GM18858 (cell line): ENCODE data around the gene STARD3NL.

ENCODE experiments used
- ATAC-seq: cut with Tn5 transposase; IDR thresholded peaks from one replicate; pipeline ENCODE4 v1.9.1; 2021; ENCODE audit not compliant: unreplicated experiment

The STARD3NL gene

DNA sequence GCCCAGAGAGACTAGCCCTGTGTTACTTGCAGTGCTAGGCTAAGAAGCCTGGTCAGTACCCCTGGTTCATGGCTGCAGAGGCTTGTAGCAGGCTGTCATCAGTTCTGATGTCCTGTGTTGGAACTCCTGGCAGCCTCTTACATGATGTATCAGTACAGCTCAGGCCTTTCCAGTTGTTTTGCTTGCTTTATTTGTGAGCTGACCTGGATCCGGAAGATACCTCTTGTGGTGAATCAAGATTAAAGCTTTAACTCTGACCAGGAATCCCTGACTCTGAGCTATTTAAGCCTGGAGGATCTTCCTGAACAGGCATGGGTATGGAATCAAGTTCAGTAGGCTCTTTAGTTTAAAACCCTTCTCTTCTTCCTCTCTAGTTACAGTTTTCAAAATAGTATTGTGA is 4.4 kb downstream of the STARD3NL start:
- ATAC-seq: no peak

DNA sequence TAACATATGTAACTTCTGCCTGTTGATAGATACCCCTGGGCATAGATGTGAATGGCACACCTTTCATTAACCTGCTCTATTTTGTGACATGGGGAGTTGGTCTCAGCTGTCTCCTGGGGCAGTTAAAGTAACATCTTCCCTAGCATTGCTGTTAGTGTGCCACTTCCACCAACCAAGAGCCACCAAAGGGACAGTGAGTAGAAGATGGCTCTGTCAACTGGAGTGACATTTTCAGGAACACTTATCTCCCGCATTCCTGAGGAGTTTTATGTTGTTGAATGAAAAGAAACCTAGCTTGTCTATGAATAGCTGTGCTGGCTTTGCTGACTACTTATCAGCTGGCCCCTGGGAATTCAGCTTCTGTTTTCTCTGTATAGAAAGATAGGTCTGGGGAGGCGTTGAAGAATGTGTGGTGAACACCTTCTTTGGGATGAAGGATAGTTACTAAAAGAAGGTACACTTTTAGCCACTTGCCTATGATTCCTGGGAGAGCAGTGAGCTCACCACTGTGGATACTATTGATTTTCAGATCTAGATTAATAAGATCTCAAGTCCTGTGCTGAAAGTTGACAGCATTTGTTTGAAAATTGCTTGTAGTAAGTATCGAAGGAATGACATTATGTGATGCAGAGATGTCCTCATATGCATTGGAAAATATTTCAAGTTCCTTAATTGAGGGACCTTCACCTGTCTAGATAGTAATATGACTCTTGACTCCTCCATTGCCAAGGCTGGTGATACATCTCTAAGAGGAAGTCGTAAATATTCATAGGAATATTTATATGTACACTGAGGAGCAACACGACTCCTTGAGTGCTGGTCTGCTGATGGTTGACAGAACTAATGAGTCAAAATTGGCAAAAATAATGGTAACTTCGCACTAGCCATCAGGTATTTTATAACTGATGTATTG is 7.6 kb downstream of the STARD3NL start:
- no peak for ATAC-seq

DNA sequence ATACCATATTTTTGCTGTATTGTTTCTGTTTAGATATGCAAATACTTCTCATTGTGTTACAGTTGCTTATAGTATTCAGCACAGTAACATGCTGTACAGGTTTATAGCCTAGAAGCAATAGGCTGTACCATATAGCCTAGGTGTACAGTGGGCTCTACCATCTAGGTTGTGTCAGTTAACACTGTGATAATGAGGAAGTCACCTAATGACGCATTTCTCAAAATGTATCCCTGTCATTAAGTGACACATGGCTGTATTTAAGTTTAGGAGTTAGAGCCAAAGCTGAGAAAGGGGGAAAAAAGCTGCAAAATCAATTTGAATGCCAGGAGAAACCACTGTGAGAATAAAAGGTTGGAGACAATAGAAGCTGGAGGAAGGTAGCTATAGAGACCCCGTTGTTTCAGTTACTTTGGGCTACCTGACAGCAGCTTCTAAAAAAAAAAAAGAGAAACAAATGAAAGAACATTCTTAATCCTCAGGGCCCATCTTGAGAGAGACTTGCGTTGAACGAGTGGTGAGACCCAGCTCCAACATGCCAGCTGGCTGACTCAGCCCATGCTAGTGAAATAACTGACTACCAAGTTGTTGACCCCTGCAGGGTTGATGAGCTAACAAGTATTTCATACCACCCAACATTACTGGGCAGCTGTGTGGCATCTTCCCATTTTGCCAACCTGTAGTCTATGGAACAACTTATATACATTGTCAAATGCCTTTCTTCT is 8.7 kb downstream of the STARD3NL start:
- no peak for ATAC-seq

DNA sequence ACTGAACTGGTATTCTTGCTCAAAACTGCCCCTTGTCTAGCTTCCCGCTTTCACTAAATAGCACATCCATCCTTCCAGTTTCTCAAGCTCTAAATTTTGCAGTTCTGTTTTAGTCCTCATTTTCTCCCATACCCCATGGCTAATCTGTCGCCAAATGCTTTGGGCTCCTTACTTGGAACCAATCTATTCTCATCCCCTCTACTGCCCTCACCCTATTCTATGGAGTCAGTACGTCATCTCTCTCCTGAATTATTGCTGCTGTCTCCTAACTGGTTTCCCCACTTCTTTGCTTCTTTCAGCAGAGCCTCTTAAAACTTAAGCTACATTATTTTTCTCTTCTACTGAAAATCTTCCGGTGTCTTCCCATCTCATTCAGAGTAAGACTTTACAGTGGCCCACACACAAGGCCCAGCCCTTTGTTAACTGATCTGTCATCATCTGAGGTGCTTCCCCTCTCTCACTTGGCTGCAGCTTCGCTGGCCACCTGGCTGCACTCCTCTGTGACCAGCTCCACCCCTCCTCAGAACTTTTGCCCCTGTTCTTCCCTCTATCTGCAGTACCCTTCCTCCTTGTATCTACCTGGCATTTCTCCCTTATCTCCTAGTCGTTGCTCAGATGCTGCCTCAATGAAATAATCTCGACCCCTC is 9.9 kb downstream of the STARD3NL start:
- peak; percentile 80 for ATAC-seq

DNA sequence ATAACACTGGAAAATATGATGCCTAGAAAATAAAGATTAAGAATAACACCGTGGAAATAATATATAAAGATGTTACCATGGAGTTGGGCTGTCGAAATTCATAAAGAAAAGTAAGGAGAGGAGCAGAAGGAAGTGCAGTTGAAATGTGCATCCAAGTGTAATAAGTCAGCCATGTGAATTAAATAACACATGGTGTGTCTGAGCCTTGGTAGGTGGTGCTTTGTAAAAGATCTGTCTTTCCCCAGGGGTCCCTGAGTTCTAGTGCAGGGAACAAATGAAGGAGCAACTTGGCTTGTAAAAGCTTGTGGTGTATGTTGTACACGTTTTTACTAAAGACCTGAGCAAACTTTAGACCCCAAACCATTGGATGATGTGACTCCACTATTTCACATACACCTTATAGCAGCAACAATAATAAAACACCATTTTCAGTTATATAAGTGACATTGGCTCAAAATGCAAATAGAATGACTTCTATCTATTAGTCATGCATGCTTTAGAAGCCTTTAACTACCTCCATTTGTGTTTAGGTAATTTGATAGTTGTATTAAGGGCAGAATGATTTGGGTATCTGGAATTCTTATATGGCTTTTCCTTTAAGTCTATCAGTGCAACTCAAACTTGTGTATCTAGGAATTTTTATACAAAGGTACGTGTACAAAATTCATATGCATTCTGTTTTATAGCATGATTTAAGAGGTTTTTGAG is 11.3 kb downstream of the STARD3NL start:
- no peak for ATAC-seq

DNA sequence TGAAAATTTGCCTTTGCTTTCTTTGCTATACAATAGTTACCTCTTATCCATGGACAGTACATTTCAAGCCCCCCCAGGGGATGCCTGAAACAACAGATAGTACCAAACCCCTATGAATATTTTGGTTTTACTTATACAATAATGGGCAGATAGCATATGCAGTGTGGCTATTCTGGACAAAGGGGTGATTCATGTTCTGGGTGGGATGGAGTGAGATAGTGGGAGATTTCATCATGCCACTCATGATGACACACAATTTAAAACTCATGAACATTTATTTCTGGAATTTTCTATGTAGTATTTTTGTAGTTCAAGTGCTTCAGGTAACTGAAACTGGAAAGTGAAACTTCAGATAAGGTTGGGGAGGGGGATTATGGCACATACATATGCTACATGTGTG is 12.0 kb downstream of the STARD3NL start:
- ATAC-seq: no peak

DNA sequence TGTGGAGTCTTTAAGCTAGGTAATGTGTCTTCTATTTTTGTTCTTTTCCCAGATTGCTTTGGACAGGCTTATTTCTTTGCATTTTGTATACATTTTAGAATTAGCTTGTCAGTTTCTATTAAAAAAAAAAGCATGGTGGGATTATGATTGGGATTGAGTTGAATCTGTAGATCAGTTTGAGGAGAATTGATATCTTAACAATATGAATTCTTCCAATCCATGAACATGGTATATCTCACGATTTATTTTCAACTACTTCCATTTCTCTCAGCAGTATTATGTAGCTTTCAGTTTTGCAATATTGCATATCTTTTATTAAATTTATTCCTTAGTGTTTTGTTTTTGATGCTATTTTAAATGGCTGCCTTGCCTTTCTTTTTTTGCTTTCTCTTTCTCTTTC is 13.7 kb downstream of the STARD3NL start:
- ATAC-seq: no peak

DNA sequence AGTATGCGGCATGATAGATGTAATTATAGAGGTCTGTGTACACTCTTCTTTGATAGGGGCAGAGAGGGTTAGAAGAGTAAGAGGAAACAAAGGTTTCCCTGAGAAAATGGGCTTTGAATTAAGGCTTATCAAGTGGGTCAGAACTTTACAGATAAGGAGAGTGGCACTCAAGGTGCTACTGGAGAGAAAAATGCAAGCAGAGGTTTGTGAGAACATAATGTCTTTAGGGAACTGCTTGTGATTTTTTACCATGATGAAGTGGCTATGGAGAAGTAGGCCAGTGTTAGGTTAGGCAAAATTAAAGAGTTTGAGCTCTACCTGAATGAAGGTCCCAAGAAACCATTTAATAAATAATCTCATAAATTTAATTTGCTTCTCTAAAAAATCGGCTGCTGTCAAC is 14.3 kb downstream of the STARD3NL start:
- no peak for ATAC-seq

DNA sequence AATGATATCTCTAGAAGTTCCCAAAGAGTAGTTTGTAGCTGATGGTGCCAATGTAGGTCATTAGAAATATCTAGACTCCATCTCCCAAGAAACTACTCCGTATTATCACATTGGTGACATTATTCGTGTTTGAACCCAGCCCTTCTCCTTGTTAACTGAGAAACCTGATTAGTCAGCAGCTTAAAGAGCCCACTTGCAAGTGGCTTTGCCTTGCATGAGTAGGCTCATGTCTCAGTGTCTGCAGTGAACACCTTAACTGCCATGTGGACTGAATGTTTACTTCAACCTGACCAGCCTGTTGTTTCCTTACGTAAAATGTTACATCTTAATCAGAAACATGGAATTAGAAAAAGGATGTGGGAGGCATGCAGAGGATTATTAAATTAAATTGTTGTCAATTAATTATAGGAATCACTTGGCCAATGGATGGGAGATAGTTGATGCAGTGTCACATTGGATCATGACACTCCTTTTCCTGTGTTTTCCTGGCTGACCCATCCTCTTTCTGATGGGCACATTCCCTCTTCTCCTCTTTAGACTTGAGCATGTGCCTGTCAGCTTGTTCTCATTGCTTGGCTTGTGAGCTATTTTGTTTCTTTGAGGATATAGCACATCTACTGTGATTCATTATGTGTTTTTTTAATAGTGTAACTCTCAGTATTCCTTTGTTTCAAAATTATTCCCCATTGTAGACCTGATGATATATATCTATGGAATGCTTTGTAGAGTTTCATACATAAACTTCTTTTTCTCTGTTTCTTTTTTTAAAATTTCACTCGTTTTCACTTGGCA is 18.0 kb downstream of the STARD3NL start:
- ATAC-seq: no peak

DNA sequence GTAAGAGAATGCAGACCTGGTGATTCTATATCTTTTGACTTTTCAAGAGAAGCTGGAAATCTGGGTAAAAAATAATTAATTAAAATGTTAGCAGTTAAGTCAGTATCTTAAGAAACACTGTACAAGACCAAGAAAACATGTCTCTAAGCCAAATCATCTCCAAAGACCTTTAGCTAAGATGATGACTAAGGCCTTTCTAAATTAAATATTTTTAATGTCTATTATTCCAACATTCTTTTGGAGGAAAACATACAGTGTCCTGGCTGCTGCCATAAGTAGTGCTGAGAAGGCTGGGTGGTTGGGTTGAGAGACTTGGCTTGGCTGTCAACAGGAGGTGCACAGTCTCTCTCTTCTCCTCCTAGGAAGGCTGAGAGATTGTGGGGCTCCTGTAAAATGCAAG is 20.3 kb downstream of the STARD3NL start:
- ATAC-seq: no peak

DNA sequence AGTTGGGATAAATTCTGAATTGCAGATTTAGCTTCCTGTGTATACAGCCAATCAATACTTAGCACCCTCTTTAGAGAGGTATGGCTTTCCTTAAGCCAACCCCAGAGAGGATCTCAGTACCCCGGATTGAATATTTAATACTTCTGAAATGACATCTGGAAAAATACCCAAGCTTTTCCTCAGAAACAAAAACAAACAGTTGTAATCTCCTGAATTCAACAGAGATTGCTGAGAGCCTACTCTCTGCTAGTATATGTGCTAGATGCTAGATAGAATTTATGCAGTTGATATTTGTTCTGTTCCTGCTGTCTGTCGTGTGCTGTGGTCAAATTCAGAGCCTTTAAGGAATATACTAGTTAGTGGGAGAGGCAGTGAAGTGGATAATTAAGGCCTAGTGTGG is 21.1 kb downstream of the STARD3NL start:
- no peak for ATAC-seq

DNA sequence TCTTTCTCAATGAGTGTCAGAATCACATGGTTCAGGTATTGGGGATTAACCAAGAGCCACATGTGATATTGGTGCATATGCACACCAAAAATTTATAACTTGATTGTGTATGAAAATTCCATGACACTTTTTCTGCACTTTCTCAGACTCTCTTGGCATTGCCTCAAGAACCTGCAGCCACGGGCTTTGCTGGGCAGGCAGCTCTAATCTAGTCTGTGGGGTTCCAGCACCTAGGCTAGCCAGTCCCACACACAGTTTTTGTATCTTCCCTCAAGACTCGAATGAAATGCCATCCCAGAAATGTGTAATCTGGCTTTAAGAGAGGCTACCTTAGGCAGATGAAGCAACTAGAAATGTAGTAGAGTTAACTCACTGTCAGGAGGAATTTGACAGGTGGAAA is 21.7 kb downstream of the STARD3NL start:
- no peak for ATAC-seq

DNA sequence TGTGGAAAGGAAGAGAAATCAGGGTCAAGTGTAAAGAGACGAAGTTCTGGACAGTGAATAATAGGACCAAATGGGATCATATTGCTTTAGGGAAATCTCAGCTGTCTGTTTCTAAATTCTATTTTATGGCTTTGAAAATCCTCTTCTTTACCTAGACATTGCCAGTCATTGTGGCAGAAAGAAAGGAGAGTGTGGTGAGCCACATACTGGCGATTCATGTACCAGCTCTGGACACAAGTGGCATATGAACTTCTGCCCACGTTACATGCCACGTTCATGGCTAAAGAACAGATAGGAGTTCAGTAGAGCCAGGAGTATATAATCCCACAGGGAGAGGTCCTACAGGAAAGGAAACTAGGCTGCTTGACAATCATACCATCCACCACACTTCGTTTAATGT is 28.0 kb downstream of the STARD3NL start:
- no peak for ATAC-seq

DNA sequence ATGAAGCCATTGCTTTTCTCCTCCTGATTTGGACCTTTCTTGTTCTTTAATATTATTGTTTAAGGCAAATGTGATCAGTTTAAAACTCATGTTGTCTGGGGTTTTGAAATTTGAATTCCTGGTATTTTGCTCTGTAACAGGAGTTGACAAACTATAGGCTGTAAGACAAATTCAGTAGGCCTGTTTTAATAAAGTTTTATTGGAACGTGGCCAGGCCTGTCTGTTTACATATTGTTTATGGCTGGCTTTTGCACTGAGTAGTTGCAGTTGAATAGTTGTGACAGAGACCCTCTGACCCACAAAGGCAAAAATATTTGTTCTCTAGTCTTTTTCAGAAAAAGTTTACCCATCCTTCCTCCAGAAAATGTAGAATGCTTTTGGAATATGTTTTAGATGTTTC is 29.8 kb downstream of the STARD3NL start:
- ATAC-seq: no peak

DNA sequence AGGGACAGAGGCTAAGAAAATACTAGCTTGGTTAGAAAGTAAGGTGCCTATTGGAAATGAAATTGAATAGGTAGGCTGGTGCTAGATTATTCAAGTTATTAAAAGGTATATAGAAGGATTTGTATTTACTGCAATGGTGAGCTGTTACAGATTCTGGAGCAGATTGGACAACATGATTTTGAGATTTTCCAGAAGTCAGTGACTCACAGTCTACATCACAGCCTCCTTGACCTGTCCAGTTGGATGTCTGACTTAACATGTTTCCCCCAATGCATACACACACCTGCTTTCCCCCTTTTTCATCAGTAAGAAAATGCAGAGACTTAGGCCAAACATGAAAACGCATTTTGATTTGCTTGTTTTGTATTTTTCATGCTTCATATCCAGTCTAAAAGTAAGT is 33.4 kb downstream of the STARD3NL start:
- no peak for ATAC-seq

DNA sequence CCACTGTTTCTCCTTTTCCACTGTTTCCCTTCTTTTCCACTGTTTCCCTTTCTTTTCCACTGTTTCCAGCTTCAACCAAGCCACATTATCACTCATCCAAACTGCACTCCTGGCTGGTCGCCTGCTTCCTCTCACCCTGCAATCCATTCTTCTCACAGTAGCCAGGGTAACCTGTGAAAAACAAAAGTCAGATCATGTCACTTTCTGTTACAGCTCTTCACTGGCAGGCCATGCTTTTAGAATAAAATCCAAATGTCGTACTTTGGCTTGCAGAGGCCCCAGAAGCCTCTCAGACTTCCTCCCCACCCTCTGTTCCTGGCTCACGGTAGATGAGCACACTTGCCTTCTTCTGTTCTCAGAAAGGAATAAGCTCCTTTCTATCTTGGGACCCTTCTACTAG is 33.9 kb downstream of the STARD3NL start:
- ATAC-seq: no peak

DNA sequence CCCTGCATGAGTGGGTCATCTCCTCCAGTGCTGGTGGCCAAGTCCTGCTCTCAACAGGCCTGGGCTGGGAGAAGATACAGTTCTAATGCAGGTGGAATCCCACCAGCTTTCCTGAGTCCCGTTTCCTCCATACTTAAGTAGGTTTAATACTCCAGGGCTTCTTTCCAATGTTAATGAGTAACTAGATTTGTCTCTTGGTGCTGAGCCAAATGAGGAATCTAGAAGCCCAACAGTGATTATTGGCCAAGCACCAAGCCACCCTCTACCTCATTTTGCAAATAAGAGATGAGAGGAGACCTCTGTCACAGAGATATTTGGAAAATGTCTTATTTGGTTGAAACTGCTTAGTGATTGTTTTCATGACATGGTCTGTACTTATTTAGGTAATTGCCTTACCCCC is 37.1 kb downstream of the STARD3NL start:
- no peak for ATAC-seq

DNA sequence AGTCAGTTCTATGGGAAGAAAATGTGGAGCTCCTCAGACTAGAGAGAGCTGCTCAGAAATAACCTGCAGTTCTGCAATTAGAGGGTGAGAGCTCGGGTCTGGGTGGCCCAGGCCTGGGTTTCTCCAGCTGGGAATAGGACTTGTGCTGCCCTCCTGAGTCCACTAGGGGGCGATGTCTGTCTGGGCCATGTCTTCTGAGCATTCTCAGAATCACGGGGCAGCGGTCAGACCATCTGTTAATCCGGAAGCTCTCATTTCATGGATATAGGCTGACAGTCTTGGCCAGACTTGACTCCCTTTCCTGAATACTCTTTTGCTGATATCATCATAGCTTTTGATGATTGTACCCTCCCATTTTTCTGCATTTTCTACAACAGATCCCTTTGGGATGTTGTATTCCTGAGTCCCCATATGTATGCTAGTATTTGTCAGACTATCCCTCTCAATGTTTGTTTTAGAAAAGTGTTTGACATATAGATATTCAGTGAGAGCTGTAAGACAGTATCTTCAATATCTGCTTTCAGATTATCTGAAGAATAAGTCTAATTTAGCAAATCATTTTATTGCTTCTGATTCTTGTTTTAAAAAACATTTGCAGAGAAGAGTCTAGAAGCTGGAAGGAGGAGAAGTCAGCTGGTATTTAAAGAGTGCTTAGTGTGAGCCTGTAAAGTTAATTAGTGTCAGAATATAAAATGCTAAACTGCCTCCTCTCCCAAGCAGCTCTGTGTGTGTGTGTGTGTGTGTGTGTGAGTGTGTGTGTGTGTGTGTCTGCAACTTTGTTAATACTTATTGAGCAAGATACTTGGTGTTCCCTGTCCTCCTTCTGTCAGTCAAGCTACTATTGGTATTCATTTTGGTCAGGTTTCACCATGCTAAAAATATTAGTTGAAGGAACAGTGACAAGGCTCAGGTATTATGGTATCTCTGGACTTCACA is 38.0 kb downstream of the STARD3NL start:
- ATAC-seq: peak; percentile 65

DNA sequence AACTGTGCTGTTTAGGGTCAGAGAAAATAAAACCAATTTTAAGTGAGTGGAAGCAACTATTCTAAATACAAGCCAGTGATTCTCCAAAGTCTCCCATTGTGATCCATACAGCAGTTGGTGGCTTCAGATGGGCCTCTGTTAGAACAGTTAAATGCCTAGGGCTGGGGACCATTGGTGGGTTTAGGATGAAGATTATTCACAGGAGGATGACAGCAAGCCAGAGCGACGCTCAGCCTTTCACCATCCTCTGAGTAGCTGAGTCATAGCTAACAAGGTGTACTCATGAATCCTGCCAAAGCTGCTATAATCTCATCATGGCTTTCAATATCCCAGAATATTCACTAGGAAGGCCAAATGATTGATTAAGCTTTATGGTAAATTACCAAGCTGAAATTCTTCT is 39.6 kb downstream of the STARD3NL start:
- no peak for ATAC-seq
